ENCODE measurements around the gene EPB41L5. TPM values are rescaled to one million over a fixed set of nuclear protein-coding genes. Genes with fewer than 3 reads are reported as not detected.

EPB41L5 gene
- total RNA-seq, 1 donor from 2014 or later: 14.9 TPM

DNA sequence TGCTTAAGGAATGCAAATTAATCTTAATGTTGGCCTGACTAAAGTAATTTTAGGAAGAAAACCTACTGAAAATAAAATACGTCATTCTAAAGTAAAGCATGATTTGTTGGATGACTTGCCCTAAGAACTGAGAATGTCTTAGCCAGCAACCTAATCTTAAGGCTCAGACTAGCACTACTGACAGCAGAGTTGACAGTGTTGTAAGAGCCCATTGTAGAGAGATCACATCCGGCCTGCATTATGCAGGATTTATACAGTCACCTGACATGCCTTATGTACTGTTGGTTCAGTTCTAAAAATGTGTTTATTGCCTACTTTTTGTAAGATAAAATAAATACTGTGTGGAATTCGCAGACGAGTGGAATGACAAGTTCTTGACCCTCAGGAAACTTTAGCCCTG, 128.0 kb downstream of the EPB41L5 start:
- no peaks in the 10 kb centered on the region for H3K27me3 Mint-ChIP-seq (ENCODE audit: unreplicated experiment)

DNA sequence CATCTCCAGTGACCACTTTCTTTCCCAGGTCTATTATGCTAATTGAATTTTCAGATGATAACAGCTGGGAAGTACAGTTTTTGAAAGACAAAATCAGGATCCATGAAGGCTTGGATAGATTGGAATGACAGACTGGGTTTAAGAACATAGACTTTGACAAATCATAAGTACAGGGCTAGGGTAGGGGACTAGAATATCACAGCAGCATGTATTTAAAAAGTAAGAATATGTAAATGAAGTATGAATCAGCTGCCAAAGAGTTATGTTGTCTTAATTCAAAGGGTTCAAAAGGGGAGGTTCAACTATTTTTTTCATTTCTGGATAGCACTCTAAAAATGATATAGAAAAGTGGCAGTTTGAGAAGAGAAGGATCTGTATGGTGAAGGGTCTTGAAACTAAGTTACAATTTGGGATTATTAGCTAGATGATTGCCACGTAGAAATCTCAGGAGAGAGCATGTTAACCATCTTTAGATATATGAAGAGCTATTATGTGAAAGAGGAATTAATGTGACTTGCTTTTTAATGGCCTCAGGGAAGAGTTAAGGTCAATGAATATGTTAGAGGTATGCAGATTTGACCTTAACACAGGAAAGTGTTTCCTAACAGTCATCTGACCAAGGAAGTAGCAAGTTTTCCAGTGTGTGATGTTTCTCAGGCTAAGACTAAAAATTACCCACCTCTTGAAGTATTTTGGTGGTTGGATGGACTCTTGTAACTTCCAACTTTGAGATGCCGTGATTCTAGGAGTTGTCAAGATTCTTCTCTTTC, 128.6 kb downstream of the EPB41L5 start:
- H3K36me3 Mint-ChIP-seq (ENCODE audit: unreplicated experiment): peaks cover 7% of the 10 kb centered on the region
- peaks cover 5% of the 10 kb centered on the region for H3K4me1 Mint-ChIP-seq (ENCODE audit: unreplicated experiment)
- no peak for DNase-seq (ENCODE audit: extremely low spot score, unreplicated experiment)
- peaks cover 15% of the 10 kb centered on the region for H3K9me3 Mint-ChIP-seq (ENCODE audit: unreplicated experiment)
- TF ChIP-seq, protein P1, sequence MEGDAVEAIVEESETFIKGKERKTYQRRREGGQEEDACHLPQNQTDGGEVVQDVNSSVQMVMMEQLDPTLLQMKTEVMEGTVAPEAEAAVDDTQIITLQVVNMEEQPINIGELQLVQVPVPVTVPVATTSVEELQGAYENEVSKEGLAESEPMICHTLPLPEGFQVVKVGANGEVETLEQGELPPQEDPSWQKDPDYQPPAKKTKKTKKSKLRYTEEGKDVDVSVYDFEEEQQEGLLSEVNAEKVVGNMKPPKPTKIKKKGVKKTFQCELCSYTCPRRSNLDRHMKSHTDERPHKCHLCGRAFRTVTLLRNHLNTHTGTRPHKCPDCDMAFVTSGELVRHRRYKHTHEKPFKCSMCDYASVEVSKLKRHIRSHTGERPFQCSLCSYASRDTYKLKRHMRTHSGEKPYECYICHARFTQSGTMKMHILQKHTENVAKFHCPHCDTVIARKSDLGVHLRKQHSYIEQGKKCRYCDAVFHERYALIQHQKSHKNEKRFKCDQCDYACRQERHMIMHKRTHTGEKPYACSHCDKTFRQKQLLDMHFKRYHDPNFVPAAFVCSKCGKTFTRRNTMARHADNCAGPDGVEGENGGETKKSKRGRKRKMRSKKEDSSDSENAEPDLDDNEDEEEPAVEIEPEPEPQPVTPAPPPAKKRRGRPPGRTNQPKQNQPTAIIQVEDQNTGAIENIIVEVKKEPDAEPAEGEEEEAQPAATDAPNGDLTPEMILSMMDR (IDR thresholded peaks at IDR 0.05): no peak
- H3K27ac Mint-ChIP-seq (ENCODE audit: unreplicated experiment): no peak overlapping the region
- no peak overlapping the region for H3K4me3 Mint-ChIP-seq (ENCODE audit: unreplicated experiment)
- H3K27me3 Mint-ChIP-seq (ENCODE audit: unreplicated experiment): no peaks in the 10 kb centered on the region

More for the DNA sequence above, 128.0 kb downstream of the EPB41L5 start:
- peaks cover 15% of the 10 kb centered on the region for H3K9me3 Mint-ChIP-seq (ENCODE audit: unreplicated experiment)
- TF ChIP-seq, protein P1 (IDR thresholded peaks at IDR 0.05): no peak
- H3K27ac Mint-ChIP-seq (ENCODE audit: unreplicated experiment): no peak overlapping the region
- no peak overlapping the region for H3K4me3 Mint-ChIP-seq (ENCODE audit: unreplicated experiment)
- DNase-seq (ENCODE audit: extremely low spot score, unreplicated experiment): no peak
- peaks cover 5% of the 10 kb centered on the region for H3K4me1 Mint-ChIP-seq (ENCODE audit: unreplicated experiment)
- peaks cover 11% of the 10 kb centered on the region for H3K36me3 Mint-ChIP-seq (ENCODE audit: unreplicated experiment)

DNA sequence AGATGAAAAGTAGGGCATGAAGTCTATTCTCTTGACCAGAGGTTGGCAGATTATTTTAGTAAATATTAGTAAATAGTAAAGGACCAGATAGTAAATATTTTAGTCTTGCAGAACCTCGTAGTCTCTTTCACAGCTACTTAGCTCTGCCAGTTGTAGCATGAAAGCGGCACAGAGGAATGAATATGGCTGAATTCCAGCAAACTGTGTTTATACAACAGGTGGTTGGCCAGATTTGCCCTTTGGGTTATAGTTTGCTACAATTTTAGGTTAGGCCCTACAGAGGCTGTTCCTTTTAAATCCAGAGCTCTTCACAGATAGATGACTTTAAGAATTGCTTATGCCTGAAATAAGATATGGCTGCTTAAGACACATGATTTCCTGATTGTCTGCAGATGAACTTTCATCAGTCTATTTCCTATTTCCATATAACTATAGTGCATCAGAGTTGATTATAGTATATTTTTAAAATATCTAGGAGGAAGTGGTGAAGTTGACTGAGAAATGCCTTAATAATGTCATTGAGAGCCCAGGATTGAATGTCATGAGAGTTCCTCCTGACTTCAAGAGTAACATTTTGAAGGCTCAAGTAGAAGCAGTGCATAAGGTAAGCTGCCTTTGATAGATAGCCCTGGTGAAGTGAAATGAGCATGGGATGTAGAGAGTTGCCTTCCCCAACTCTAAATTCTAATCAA, 129.8 kb downstream of the EPB41L5 start:
- no peak overlapping the region for H3K4me3 Mint-ChIP-seq (ENCODE audit: unreplicated experiment)
- H3K9me3 Mint-ChIP-seq (ENCODE audit: unreplicated experiment): peaks cover 12% of the 10 kb centered on the region
- TF ChIP-seq, protein P1 (IDR thresholded peaks at IDR 0.05): no peak
- no peak for DNase-seq (ENCODE audit: extremely low spot score, unreplicated experiment)
- peaks cover 10% of the 10 kb centered on the region for H3K36me3 Mint-ChIP-seq (ENCODE audit: unreplicated experiment)
- no peak overlapping the region for H3K27ac Mint-ChIP-seq (ENCODE audit: unreplicated experiment)
- peaks cover 5% of the 10 kb centered on the region for H3K4me1 Mint-ChIP-seq (ENCODE audit: unreplicated experiment)
- H3K27me3 Mint-ChIP-seq (ENCODE audit: unreplicated experiment): no peaks in the 10 kb centered on the region

DNA sequence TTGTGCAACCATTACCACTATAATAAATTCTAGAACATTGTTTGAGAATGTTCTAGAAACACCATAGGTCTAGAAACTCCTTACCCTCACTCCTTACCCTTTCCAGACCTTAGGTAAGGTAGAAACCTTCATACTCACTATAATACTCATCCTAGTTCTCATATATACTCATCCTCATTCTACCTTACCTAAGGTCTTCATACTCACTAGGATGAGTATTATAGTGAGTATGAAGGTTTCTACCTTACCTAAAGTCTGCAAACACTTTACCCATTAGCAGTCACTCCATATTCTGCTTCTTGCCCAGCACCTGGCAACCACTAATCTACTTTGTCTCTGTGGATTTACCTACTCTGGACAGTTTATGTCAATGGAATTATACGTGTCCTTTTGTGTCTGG, 135.4 kb downstream of the EPB41L5 start:
- Mint-ChIP-seq H3K27ac (ENCODE audit: unreplicated experiment) (no peak overlapping the region), H3K4me1 (ENCODE audit: unreplicated experiment) (no peaks in the 10 kb centered on the region), H3K36me3 (ENCODE audit: unreplicated experiment) (peaks cover 39% of the 10 kb centered on the region), H3K9me3 (ENCODE audit: unreplicated experiment) (peaks cover 18% of the 10 kb centered on the region), H3K4me3 (ENCODE audit: unreplicated experiment) (no peak overlapping the region), H3K27me3 (ENCODE audit: unreplicated experiment) (no peaks in the 10 kb centered on the region)
- TF ChIP-seq, protein P1 (IDR thresholded peaks at IDR 0.05): no peak
- DNase-seq (ENCODE audit: extremely low spot score, unreplicated experiment): no peak

DNA sequence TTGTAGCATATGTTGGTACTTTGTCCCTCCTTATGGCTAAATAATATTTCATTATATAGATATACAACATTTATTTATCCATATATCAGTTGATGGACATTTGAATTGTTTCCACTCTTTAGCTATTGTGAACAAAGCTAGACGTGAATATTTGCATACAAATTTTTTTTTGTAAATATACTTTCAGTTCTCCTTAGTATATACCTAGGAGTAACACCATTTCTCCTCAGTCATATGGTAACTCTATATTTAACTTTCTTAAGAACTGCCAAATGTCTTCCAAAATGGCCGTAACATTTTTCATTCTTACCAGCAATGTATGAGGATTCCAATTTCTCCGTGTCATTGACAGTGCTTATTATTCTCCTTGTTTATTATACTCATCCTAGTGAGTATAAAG, 135.8 kb downstream of the EPB41L5 start:
- no peak overlapping the region for H3K4me3 Mint-ChIP-seq (ENCODE audit: unreplicated experiment)
- TF ChIP-seq, protein P1 (IDR thresholded peaks at IDR 0.05): no peak
- H3K27me3 Mint-ChIP-seq (ENCODE audit: unreplicated experiment): no peaks in the 10 kb centered on the region
- peaks cover 22% of the 10 kb centered on the region for H3K9me3 Mint-ChIP-seq (ENCODE audit: unreplicated experiment)
- no peak overlapping the region for H3K27ac Mint-ChIP-seq (ENCODE audit: unreplicated experiment)
- H3K36me3 Mint-ChIP-seq (ENCODE audit: unreplicated experiment): peaks cover 42% of the 10 kb centered on the region
- no peaks in the 10 kb centered on the region for H3K4me1 Mint-ChIP-seq (ENCODE audit: unreplicated experiment)
- DNase-seq (ENCODE audit: extremely low spot score, unreplicated experiment): no peak
